ENCODE results near the gene DOK6. TPM values are rescaled to one million over a fixed set of nuclear protein-coding genes. Genes with fewer than 3 reads are reported as not detected.

DOK6 gene
- polyA plus RNA-seq, 1 experiment = 0.55 TPM

- TF ChIP-seq, protein P1, sequence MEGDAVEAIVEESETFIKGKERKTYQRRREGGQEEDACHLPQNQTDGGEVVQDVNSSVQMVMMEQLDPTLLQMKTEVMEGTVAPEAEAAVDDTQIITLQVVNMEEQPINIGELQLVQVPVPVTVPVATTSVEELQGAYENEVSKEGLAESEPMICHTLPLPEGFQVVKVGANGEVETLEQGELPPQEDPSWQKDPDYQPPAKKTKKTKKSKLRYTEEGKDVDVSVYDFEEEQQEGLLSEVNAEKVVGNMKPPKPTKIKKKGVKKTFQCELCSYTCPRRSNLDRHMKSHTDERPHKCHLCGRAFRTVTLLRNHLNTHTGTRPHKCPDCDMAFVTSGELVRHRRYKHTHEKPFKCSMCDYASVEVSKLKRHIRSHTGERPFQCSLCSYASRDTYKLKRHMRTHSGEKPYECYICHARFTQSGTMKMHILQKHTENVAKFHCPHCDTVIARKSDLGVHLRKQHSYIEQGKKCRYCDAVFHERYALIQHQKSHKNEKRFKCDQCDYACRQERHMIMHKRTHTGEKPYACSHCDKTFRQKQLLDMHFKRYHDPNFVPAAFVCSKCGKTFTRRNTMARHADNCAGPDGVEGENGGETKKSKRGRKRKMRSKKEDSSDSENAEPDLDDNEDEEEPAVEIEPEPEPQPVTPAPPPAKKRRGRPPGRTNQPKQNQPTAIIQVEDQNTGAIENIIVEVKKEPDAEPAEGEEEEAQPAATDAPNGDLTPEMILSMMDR (IDR thresholded peaks at IDR 0.05; ENCODE audit: insufficient read depth, low read depth, low read length) = no peak
- DNase-seq (ENCODE audit: low read depth) = no peak
- ChIA-PET CTCF (no interaction called here), POLR2A (no interaction called here)
- no peak overlapping the region for H3K4me3 ChIP-seq (ENCODE audit: low read depth, low read length)
- H3K27me3 ChIP-seq (ENCODE audit: control insufficient read depth, insufficient read depth, low read length) = no peaks in the 10 kb centered on the region
- no peaks in the 10 kb centered on the region for H3K36me3 ChIP-seq (ENCODE audit: control insufficient read depth, insufficient read depth, low read length)
Observed at GRCh38 chr18:69383186-69383585, 17.5 kb upstream of the DOK6 start.

DNA sequence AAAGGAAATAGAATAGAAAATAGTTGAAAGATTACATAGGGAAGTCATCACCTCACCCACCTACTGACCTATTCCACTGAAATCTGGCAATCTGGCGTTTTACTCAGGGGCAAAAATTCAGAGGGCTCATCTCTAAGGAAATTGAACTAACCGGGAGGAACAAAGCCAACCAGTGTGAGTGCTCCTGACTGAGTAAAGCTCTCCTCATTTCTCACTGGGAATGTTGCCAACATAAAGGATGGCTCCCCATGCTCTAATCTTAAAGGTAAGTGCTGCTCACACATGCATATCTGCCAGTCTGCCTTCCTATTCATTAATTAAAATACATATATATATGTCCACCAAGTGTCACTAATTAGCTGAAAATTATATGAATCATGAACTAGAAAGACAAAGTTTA, 13.5 kb upstream of the DOK6 start:
- no peaks in the 10 kb centered on the region for H3K36me3 ChIP-seq (ENCODE audit: control insufficient read depth, insufficient read depth, low read length)
- TF ChIP-seq, protein P1 (IDR thresholded peaks at IDR 0.05; ENCODE audit: insufficient read depth, low read depth, low read length) = no peak
- no peaks in the 10 kb centered on the region for H3K27me3 ChIP-seq (ENCODE audit: control insufficient read depth, insufficient read depth, low read length)
- CTCF ChIA-PET = no interaction called here
- DNase-seq (ENCODE audit: low read depth) = no peak
- no peak overlapping the region for H3K4me3 ChIP-seq (ENCODE audit: low read depth, low read length)
- POLR2A ChIA-PET = no interaction called here

- no peak for DNase-seq (ENCODE audit: low read depth)
- TF ChIP-seq, protein P1 (IDR thresholded peaks at IDR 0.05; ENCODE audit: insufficient read depth, low read depth, low read length) = no peak
- ChIA-PET CTCF (no interaction called here), POLR2A (no interaction called here)
- Histone ChIP-seq H3K4me3 (ENCODE audit: low read depth, low read length) (no peak overlapping the region), H3K27me3 (ENCODE audit: control insufficient read depth, insufficient read depth, low read length) (no peaks in the 10 kb centered on the region), H3K36me3 (ENCODE audit: control insufficient read depth, insufficient read depth, low read length) (no peaks in the 10 kb centered on the region)
Observed at GRCh38 chr18:69388222-69388621, 12.5 kb upstream of the DOK6 start.

DNA sequence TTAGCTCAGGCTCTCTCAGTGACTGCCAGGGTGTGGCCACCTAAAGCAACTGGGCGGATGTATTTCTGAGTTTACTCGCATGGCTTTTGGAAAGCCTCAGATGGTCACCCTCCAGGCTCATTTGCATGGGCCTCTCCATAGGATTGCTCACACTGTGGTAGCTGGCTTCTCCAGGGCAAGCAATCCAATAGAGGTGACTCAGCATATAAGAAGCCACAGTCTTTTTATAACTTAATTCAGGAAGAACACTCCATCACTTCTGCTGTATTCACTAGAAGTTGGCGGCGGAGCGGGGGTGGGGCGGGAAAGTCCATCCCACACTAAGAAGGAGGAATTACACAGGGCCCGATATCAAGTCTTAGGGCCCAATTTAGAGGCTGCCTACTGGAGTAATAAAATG, 3.6 kb upstream of the DOK6 start:
- POLR2A ChIA-PET = no interaction called here
- no peaks in the 10 kb centered on the region for H3K36me3 ChIP-seq (ENCODE audit: control insufficient read depth, insufficient read depth, low read length)
- H3K27me3 ChIP-seq (ENCODE audit: control insufficient read depth, insufficient read depth, low read length) = peaks cover 13% of the 10 kb centered on the region
- TF ChIP-seq, protein P1 (IDR thresholded peaks at IDR 0.05; ENCODE audit: insufficient read depth, low read depth, low read length) = no peak
- no peak for DNase-seq (ENCODE audit: low read depth)
- CTCF ChIA-PET = interaction anchor here (0.6 kb wide), 1 partner anchor 655 kb away, joined by 3 read pairs; no protein-coding TSS in a partner anchor
- no peak overlapping the region for H3K4me3 ChIP-seq (ENCODE audit: low read depth, low read length)

DNA sequence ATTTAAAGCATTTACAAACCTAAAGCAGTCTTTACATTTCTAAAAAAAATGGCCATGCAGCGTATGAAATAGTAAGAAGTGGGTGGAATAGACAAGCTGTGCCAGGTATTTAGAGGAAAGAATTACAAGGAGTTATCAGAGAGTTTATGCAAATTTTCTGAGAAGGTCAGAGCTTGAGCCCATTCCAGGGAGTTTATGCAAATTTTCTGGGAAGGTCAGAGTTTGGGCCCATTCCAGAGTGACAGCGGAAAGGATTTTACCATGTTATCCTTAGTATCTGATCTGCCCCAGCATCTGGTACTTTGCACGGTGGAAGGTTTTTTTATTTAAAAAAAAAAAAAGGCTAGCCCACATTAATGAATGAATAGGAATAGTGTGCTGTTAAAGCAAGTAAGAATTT, 1.4 kb upstream of the DOK6 start:
- Histone ChIP-seq H3K36me3 (ENCODE audit: control insufficient read depth, insufficient read depth, low read length) (no peaks in the 10 kb centered on the region), H3K27me3 (ENCODE audit: control insufficient read depth, insufficient read depth, low read length) (peaks cover 20% of the 10 kb centered on the region), H3K4me3 (ENCODE audit: low read depth, low read length) (no peak overlapping the region)
- POLR2A ChIA-PET = no interaction called here
- DNase-seq (ENCODE audit: low read depth) = no peak
- TF ChIP-seq, protein P1 (IDR thresholded peaks at IDR 0.05; ENCODE audit: insufficient read depth, low read depth, low read length) = no peak
- CTCF ChIA-PET = no interaction called here
